Activated CD4-positive, alpha-beta T cell treated with anti-CD3 and anti-CD28 coated beads, Interleukin-2, amount 50 U/mL, for 1 hour (primary cell): ENCODE measurements around the gene TMEM154.

Experiments used
- DNase-seq: peaks from one replicate; pipeline ENCODE4 v3.0.0-alpha.2; 2020

Gene TMEM154

DNA sequence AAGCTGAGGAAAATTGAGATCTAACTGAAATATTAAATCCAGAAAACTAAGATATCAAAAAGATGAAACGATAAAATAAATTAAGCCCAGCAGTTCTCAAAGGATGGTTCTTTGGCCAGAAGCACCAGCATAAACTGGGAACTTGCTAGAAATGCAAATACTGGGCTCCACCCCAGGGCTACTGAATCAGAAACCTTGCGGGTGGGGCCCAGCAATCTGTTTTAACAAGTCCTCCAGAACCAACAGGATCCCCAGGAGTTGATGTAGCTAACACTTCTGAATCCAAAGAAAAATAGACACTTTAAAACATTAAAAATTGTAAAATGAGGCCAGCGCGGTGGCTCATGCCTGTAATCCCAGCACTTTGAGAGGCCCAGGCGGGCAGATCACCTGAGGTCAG is 14.1 kb upstream of the TMEM154 start:
- no peak for DNase-seq

DNA sequence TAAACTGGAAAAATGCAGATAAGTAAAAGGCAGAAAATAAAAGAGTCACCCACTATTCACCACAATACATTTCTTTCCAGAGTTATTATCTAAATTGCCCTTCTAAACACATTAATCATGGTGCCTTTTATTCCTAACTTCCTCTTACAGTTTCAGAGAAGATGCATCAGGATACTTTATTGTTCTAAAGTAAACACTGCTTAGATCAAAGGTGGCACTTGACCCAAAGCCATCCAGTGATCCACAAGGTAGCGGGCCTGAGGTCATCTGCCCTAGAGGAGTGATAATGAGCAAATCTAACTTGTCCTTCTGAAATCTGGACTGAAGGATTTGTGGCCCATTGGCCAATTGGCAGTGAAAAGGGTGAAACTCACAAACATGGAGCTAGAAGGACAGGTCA is 12.0 kb upstream of the TMEM154 start:
- no peak for DNase-seq

DNA sequence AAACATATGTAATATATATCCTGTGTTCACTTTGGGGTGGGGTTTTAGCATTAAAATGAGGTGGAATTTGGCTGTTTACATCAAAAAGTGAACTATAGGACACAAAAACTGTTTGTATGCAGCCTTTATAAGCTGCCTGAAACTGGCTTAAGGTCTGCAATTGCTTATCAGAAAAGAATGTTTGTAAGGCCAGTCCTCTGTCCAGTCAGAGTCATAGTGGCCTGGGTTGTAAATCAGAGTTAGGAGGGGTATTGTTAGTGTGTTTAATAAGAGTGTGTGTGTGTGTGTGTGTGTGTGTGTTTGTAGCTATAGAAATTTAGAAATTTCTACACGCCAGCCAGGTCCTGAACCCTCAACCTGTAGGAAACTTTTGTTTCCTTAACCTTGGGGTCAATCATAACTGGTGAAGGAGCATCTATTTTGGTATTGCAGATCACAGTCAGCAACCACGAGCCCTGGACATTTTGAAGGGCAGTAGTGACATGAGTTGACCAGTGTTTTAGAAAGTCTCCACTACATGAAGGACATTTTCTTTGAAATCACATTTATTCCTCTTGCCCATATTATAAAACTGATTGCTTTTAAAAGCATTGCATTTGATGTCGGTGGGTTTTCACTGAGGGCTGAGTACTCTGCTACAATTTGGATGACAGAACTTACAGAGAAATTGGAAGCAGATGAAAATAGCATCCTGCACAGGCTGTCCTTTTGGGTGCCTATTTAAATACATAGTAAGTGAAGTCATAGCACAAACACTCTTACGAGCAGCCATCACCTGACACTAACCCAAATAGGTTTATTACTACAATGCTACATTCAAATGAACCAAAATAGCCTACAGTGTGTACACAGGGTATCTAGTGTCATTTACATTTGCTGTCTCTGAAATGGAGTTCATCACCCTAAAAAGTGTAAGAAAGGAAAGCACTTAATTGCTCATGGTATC is 11.2 kb upstream of the TMEM154 start:
- DNase-seq, result no peak

DNA sequence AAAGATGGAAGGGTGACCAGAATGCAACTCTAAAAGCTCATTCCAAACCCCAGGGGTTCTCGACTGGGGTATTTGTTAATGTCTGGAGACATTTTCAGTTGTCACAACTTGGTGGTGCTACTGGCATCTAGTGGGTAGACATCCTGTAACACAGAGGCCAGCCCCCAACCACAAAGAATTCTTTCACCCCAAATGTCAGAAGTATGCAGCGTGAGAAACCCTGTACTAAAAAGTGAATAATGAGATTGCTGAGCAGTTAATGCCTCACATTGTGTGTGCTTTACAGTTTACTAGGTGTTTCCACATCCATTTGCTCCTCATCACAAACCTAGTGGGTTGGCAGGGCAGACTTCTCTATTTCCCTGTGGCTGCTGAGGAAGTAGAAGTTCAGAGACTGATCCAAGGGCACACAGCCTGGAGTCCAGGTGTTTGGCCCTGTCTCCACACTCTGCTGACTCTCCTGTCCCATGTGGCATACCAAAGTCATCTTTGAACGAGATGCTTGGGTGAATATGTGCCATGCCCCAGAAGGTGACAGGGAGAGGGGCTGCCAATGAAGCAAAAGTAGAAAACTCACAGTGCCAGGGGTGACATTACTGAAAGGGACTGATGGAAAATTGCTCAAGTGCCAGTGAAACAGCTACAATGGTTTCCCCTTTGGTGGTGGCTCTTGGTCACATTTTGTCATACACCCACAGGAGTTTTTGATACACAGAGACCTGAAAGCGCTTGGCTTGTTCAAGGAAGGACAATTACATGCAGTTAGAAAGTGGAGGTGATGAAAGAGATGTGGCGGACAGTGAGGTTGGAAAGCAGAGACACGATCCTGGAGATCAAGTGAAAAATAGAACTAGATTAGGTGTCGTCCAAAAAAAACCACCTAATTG is 10.1 kb upstream of the TMEM154 start:
- DNase-seq, result no peak

DNA sequence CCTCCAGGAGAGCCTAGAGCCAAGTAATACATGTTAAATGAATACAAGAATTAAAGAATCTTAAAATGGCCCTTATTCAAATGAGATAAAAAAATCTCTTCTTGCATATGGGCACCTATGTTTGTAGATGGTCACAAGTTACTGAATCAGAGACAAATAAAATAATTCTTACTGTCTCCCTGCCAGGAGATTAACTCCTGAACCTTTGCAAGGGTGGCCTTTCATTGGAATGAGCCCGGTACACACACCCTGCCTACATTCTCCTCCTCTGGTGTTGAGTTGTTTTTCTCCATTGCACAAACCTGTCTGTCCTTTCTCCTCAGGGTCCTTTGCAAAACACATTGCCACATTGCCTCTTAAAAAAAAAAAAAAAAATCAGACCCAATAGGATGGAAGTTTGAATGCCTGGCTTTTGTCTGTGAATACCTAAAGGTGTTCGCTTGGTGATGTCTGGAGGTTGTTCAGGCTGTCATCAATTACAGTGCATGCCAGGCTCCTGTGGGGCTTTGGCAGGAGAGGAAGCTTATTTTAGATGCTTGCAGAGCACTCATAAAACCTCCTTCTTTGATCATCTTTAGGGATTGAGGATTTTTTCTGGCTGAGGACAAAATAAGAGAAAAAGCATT is 8.3 kb upstream of the TMEM154 start:
- DNase-seq, result no peak

GRCh38 chr4:152686452-152687013 is 6.7 kb upstream of the TMEM154 start:
- no peak for DNase-seq

DNA sequence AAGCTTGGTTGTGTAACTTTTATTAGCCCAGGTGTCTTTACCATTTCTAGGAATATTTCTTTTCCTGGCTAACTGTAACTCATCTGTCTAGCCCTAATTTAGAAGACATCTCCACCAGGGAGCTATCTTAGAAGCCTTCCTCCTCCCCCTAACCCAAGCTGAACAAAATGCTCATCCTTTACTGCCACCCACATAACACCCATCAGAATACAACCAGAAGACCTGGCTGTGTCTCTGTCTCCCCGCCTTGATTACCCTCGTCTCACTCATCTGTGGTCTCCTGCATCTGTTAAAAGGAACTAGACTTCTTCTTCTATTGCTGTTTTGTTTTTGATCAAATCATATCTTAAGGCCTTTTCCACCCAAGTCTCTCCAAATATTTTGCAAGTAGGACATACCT is 4.8 kb upstream of the TMEM154 start:
- DNase-seq, result no peak

- DNase-seq, result no peak
Measured at GRCh38 chr4:152684007-152684406, 4.2 kb upstream of the TMEM154 start.

DNA sequence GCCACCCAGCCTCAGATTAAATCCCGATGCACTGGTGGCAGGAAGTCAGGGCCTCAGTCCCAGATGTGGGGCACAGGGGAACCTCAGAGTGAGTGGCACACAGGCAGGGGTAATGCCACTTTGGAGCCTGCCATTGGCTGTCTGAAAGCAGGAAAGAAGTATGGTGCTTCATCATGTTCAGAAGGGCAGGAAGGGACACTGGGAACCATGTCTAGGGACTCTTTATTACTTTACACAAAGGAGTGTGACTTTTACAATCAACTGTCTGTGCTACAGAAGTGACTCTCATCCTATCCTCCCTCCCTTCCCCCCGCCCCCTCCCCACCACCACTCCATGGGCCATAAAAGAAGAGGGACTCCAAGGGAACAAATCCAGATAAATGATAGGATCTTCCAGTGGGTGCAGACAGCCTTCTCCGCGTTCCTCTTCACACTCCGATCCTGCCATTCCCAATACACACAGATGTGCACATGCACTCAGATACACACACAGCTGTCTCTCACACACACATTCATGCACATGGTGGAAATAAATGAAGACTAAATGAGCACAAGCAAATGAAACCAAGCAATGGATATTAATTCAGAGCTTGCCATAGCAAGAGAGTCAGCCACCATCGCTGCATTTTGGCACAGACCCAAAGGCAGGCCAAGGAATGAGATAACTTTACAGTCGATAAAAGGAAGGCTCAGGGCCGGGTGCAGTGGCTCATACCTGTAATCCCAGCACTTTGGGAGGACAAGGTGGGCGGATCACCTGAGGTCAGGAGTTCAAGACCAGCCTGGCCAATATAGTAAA is 2.5 kb upstream of the TMEM154 start:
- no peak for DNase-seq

DNA sequence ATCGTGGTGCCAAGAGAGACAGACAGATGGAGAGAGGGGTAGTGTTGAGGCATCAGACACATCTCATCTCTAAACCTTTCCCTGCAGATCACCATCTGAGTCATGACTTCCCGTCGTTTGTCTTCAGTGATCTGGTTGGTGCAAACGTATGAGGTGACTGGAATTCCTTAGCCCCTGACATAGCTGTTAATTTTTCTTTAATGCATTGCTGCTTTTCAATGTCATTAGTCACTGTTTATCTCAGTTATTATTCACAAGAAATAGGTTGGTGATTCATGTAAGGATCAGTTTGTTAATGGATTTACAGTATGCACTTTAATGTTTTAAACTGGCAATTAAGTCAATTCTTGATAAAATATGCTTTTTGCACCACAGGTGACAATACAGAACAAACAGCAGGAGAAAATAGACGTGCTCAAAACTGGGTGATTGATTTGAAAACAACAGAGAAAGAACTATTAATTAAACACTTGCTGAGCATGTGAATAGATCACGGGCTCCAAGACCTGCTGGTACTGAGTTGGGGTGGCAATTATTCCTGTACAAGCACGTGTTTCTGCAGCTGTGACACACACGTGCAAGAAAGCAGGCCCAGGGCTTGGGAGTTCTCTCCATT is 1.3 kb upstream of the TMEM154 start:
- no peak for DNase-seq

GRCh38 chr4:152678841-152679240 is 956 bp downstream of the TMEM154 start:
- DNase-seq, result no peak

GRCh38 chr4:152677117-152677516 is 2.7 kb downstream of the TMEM154 start:
- no peak for DNase-seq

GRCh38 chr4:152676052-152676854 is 3.5 kb downstream of the TMEM154 start:
- DNase-seq, result no peak

- DNase-seq, result no peak
Measured at GRCh38 chr4:152674359-152674758, 5.4 kb downstream of the TMEM154 start.

DNA sequence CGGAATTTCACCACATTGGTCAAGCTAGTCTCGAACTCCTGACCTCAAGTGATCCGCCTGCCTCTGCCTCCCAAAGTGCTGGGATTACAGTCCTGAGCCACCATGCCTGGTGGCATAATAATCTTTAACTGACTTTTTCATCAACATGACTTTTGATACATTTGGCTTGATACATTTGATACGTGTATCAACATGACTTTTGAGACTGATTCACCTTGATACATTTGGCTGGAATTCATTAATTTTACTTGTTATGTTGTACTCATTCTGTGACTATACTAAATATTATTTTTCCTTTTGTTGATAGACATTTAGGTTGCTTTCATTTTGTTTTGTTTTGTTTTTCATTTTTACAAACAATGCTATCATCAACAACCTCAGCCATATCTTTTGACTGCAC is 6.3 kb downstream of the TMEM154 start:
- no peak for DNase-seq

GRCh38 chr4:152672206-152673092 is 7.3 kb downstream of the TMEM154 start:
- DNase-seq, result no peak

- no peak for DNase-seq
Measured at GRCh38 chr4:152668338-152668964, 11.3 kb downstream of the TMEM154 start.

- DNase-seq, result no peak
Measured at GRCh38 chr4:152667781-152668180, 12.0 kb downstream of the TMEM154 start.

DNA sequence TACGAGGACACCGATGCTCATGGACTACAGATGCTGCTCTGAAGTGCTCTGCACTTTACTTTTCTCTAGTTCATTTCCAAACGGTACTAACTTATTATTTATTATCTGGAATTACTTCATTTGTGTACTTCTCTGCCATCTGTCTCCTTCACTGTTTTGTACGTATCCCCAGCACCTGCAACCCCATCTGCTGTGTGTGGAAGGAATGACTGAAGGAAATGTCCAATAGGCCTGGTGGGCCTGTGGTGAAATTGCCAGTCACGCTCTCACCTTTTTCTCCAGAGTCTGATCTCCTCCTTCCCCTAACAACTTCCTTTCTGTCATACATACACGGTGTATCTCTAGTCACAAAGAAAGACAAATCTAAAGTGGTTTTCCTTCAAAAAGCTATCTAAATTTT is 12.9 kb downstream of the TMEM154 start:
- DNase-seq, result no peak
